HCT116 (cell line): Measurements from ENCODE around the gene IFI35. TPM values are rescaled to one million over a fixed set of nuclear protein-coding genes. Genes with fewer than 3 reads are reported as not detected.

Experiments used
- ATAC-seq: fragments of 200-7000 bp; cut with Tn5 transposase; 2 replicates; pipeline ENCODE4 v1.9.1; 2020; ENCODE audit warnings: mild to moderate bottlenecking, moderate library complexity
- BruUV-seq: library from RNA; stranded (reverse); fragments of 400-500 nt; replicated peaks from 2 replicates; lab custom pipeline; 2021; lab: Mats Ljungman, UMichigan
- CTCF ChIA-PET: fragments of 300-600 bp; sonication (Branson Sonifier 250); formaldehyde crosslinking; loops from one replicate; lab custom pipeline; 2021; ENCODE audit warnings: antibody characterized with exemption; lab: Charles Lee
- POLR2A ChIA-PET: fragments of 300-600, 350-600 bp; sonication (Branson Sonifier 250); formaldehyde crosslinking; loops from one replicate; lab custom pipeline; 2021; ENCODE audit warnings: antibody characterized with exemption; lab: Charles Lee
- RAD21 ChIA-PET, 2 experiments: fragments of 300-600 bp; sonication (Branson Sonifier 250); formaldehyde crosslinking; loops; one replicate each; lab custom pipeline; 2023; ENCODE audit warnings: low total read pairs in 2 of 2; ENCODE audit not compliant: uncharacterized antibody in 2 of 2, unreplicated experiment in 2 of 2, low non-redundant PET in 1 of 2; lab: Charles Lee
- DNase-seq: peaks from one replicate; pipeline ENCODE4 v3.0.0-alpha.2; 2010; ENCODE audit warnings: low read depth, low spot score
- H2AFZ ChIP-seq: fragments of 200-600 bp; shearing (Covaris generic), sonication (generic); 2 replicates; pipeline ENCODE4 v1.6.1; 2017; ENCODE audit warnings: low read depth, mixed run types, mixed read lengths, antibody characterized with exemption, low read length; ENCODE audit not compliant: poor library complexity, severe bottlenecking
- H3K27ac ChIP-seq: 2 replicates; pipeline ENCODE4 v1.5.1; 2012; ENCODE audit warnings: low read depth, low read length
- H3K27me3 ChIP-seq: fragments of 200-600 bp; sonication (generic); 2 replicates; pipeline ENCODE4 v1.6.1; 2016; ENCODE audit warnings: mixed run types, low read length, mixed read lengths; ENCODE audit not compliant: insufficient read depth
- H3K36me3 ChIP-seq, 2 experiments: fragments of 200-500 bp in 1 of 2; fragments of 200-600 bp in 1 of 2; sonication (Bioruptor generic) in 1 of 2; sonication (generic) in 1 of 2; 2 replicates each; pipeline versions ENCODE4 v1.5.1 to v1.6.1; 2014 to 2016; ENCODE audit warnings: low read length in 2 of 2, inconsistent platforms in 1 of 2, mixed read lengths in 1 of 2, mixed run types in 1 of 2; ENCODE audit not compliant: insufficient read depth in 2 of 2, control insufficient read depth in 1 of 2
- H3K4me1 ChIP-seq, 2 experiments: fragments of 200-600 bp in 1 of 2; sonication (generic) in 1 of 2; 2 replicates each; pipeline versions ENCODE4 v1.5.1 to v1.6.1; 2012 to 2017; ENCODE audit warnings: low read length in 2 of 2, inconsistent platforms in 1 of 2, mild to moderate bottlenecking in 1 of 2, mixed read lengths in 1 of 2, mixed run types in 1 of 2, moderate library complexity in 1 of 2; ENCODE audit not compliant: insufficient read depth in 2 of 2, control insufficient read depth in 1 of 2
- H3K4me2 ChIP-seq: fragments of 200-600 bp; sonication (generic); 2 replicates; pipeline ENCODE4 v1.6.1; 2017; ENCODE audit warnings: mixed run types, low read length, mixed read lengths
- H3K4me3 ChIP-seq, 2 experiments: fragments of 200-600 bp in 1 of 2; sonication (generic) in 1 of 2; replicated peaks in 1 of 2; 2 replicates each; pipeline ENCODE4 v1.5.1; 2011 to 2016; ENCODE audit warnings: low read length in 2 of 2, control low read depth in 1 of 2, low read depth in 1 of 2, mild to moderate bottlenecking in 1 of 2, mixed read lengths in 1 of 2, mixed run types in 1 of 2
- H3K79me2 ChIP-seq: fragments of 200-600 bp; sonication (generic); 2 replicates; pipeline ENCODE4 v1.6.1; 2017; ENCODE audit warnings: mild to moderate bottlenecking, mixed run types, low read length, moderate library complexity, mixed read lengths; ENCODE audit not compliant: insufficient read depth
- H3K9ac ChIP-seq: fragments of 200-600 bp; sonication (generic); 2 replicates; pipeline ENCODE4 v1.6.1; 2016; ENCODE audit warnings: low read length, mixed read lengths
- H3K9me2 ChIP-seq: fragments of 200-600 bp; sonication (generic), shearing (Covaris generic); 2 replicates; pipeline ENCODE4 v1.6.1; 2017; ENCODE audit warnings: mixed run types, mild to moderate bottlenecking, moderate library complexity; ENCODE audit not compliant: insufficient read depth
- H3K9me3 ChIP-seq, 2 experiments: fragments of 200-500 bp in 1 of 2; fragments of 200-600 bp in 1 of 2; sonication (Bioruptor generic) in 1 of 2; sonication (generic) in 1 of 2; 2 replicates each; pipeline ENCODE4 v1.6.1; 2014 to 2017; ENCODE audit warnings: low read length in 2 of 2, mixed read lengths in 2 of 2, inconsistent platforms in 1 of 2, low read depth in 1 of 2, mild to moderate bottlenecking in 1 of 2, mixed run types in 1 of 2, moderate library complexity in 1 of 2; ENCODE audit not compliant: control insufficient read depth in 1 of 2, insufficient read depth in 1 of 2
- H4K20me1 ChIP-seq: fragments of 200-600 bp; sonication (generic), shearing (Covaris generic); 2 replicates; pipeline ENCODE4 v1.6.1; 2017; ENCODE audit warnings: mixed run types, mild to moderate bottlenecking, moderate library complexity; ENCODE audit not compliant: insufficient read depth
- ATF3 ChIP-seq: IDR thresholded peaks from 2 replicates; pipeline ENCODE4 v1.6.1; 2012
- CBX3 ChIP-seq: IDR thresholded peaks from 2 replicates; pipeline ENCODE4 v1.6.1; 2012; ENCODE audit warnings: low read depth
- CEBPB ChIP-seq: IDR thresholded peaks from 2 replicates; pipeline ENCODE4 v1.6.1; 2012; ENCODE audit warnings: low read depth
- CTCF ChIP-seq, 3 experiments: fragments of 200-600 bp in 1 of 3; sonication (generic) in 1 of 3; IDR thresholded peaks in 2 of 3; conservative IDR thresholded peaks in 1 of 3; 2 replicates each; pipeline ENCODE4 v1.5.1; 2012 to 2017; ENCODE audit warnings: low read depth in 2 of 3, low read length in 2 of 3, antibody characterized with exemption in 1 of 3, borderline replicate concordance in 1 of 3, control low read depth in 1 of 3, mild to moderate bottlenecking in 1 of 3, mixed read lengths in 1 of 3, mixed run types in 1 of 3, moderate library complexity in 1 of 3; ENCODE audit not compliant: insufficient read depth in 1 of 3
- EGR1 ChIP-seq: IDR thresholded peaks from 2 replicates; pipeline ENCODE4 v1.6.1; 2012; ENCODE audit warnings: low read depth
- EZH2 ChIP-seq: fragments of 200-600 bp; sonication (generic); IDR thresholded peaks from 2 replicates; pipeline ENCODE4 v1.6.1; 2017; ENCODE audit warnings: antibody characterized with exemption, mixed run types
- EZH2phosphoT487 ChIP-seq: fragments of 200-600 bp; IDR thresholded peaks from 2 replicates; pipeline ENCODE4 v1.6.1; 2018; ENCODE audit warnings: antibody characterized with exemption, borderline replicate concordance
- JUND ChIP-seq: IDR thresholded peaks from 2 replicates; pipeline ENCODE4 v1.6.1; 2012
- POLR2AphosphoS5 ChIP-seq: IDR thresholded peaks from 2 replicates; pipeline ENCODE4 v1.6.1; 2011; ENCODE audit warnings: mild to moderate bottlenecking, low read depth, low read length, moderate library complexity
- RAD21 ChIP-seq: IDR thresholded peaks from 2 replicates; pipeline ENCODE4 v1.6.1; 2012; ENCODE audit warnings: low read depth, mild to moderate bottlenecking
- SIN3A ChIP-seq: IDR thresholded peaks from 2 replicates; pipeline ENCODE4 v1.6.1; 2012; ENCODE audit warnings: low read depth
- SRF ChIP-seq: IDR thresholded peaks from 2 replicates; pipeline ENCODE4 v1.6.1; 2012; ENCODE audit warnings: low read depth
- TCF7L2 ChIP-seq: IDR thresholded peaks from 2 replicates; pipeline ENCODE4 v1.7.0; 2011; ENCODE audit warnings: borderline replicate concordance, inconsistent platforms; ENCODE audit not compliant: insufficient read depth, insufficient read length; ENCODE audit errors: extremely low read depth
- YY1 ChIP-seq: IDR thresholded peaks from 2 replicates; pipeline ENCODE4 v1.6.1; 2011; ENCODE audit warnings: low read length, low read depth, moderate library complexity, mild to moderate bottlenecking; ENCODE audit not compliant: insufficient replicate concordance; ENCODE audit errors: extremely low read depth
- ZFX ChIP-seq: fragments of 450-650 bp; IDR thresholded peaks from 2 replicates; pipeline ENCODE4 v1.6.1; 2017
- intact Hi-C: fragments of 100-400 bp; cut with micrococcal nuclease; formaldehyde crosslinking; loops from 2 replicates; pipeline ENCODE4 v1.10.0; 2022
- total RNA-seq: library from RNA; stranded (reverse); gene quantifications from one replicate; pipeline ENCODE4 v1.2.1, GENCODE V29; 2021; ENCODE audit not compliant: unreplicated experiment
- TF ChIP-seq, protein P1 (sequence below): IDR thresholded peaks from 2 replicates; pipeline ENCODE4 v1.6.1; 2011; ENCODE audit warnings: mild to moderate bottlenecking, low read length, moderate library complexity; ENCODE audit not compliant: insufficient replicate concordance; ENCODE audit errors: extremely low read depth
- TF ChIP-seq, protein P2 (sequence below): IDR thresholded peaks from 2 replicates; pipeline ENCODE4 v1.6.1; 2012

IFI35 gene
- total RNA-seq, 1 experiment from 2014 or later = 14.8 TPM

DNA sequence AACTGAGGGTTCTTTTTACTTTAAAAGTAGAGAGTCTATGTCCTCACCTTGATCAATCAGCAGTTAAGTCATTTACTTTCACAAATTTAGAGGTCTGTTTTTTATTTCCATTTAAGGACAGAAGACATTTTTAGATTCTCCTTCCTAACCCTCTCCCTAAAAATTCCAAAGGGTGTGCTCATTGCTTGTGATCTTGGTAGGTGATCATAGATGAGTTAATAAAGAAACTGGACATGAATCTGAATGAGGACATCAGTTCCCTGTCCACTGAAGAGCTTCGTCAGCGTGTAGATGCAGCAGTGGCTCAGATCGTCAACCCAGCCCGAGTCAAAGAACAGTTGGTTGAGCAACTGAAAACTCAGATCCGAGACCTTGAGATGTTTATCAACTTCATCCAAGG, 17.4 kb upstream of the IFI35 start:
- ATAC-seq (no peak), DNase-seq (no peak)
- no peak overlapping the region for H3K4me2 ChIP-seq
- CTCF ChIA-PET = no interaction called here
- H3K27me3 ChIP-seq = no peaks in the 10 kb centered on the region
- H3K9ac ChIP-seq = no peak overlapping the region
- H3K27ac ChIP-seq = no peak overlapping the region
- intact Hi-C loops = no loop called here
- no TSS peak for BruUV-seq
- H3K4me1 ChIP-seq = peaks cover 0 to 15% of the 10 kb centered on the region in 2 experiments; a peak in 2 of 4 replicates
- H2AFZ ChIP-seq = no peak overlapping the region
- H3K4me3 ChIP-seq = no peak overlapping the region
- no peak for TF ChIP-seq CEBPB
- no peak for TF ChIP-seq RAD21
- no peak for TF ChIP-seq ATF3
- no peak for TF ChIP-seq CTCF (IDR thresholded peaks at IDR 0.05 in 2 of 3, conservative IDR thresholded peaks at IDR 0.05 in 1 of 3; ENCODE audit: borderline replicate concordance in 1 of 3, insufficient read depth in 1 of 3, low read depth in 2 of 3, low read length in 2 of 3)
- TF ChIP-seq TCF7L2 = no peak
- TF ChIP-seq, protein P1, sequence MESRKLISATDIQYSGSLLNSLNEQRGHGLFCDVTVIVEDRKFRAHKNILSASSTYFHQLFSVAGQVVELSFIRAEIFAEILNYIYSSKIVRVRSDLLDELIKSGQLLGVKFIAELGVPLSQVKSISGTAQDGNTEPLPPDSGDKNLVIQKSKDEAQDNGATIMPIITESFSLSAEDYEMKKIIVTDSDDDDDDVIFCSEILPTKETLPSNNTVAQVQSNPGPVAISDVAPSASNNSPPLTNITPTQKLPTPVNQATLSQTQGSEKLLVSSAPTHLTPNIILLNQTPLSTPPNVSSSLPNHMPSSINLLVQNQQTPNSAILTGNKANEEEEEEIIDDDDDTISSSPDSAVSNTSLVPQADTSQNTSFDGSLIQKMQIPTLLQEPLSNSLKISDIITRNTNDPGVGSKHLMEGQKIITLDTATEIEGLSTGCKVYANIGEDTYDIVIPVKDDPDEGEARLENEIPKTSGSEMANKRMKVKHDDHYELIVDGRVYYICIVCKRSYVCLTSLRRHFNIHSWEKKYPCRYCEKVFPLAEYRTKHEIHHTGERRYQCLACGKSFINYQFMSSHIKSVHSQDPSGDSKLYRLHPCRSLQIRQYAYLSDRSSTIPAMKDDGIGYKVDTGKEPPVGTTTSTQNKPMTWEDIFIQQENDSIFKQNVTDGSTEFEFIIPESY = no peak
- TF ChIP-seq CBX3 = no peak
- TF ChIP-seq EZH2phosphoT487 = no peak
- no peak for TF ChIP-seq POLR2AphosphoS5
- TF ChIP-seq, protein P2, sequence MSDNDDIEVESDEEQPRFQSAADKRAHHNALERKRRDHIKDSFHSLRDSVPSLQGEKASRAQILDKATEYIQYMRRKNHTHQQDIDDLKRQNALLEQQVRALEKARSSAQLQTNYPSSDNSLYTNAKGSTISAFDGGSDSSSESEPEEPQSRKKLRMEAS = no peak
- no peak for TF ChIP-seq ZFX
- TF ChIP-seq SRF = no peak
- TF ChIP-seq YY1 = no peak
- TF ChIP-seq EGR1 = no peak
- no peak for TF ChIP-seq EZH2
- TF ChIP-seq JUND = no peak
- no peak for TF ChIP-seq SIN3A
- no peaks in the 10 kb centered on the region for H4K20me1 ChIP-seq
- H3K9me3 ChIP-seq = no peaks in the 10 kb centered on the region
- RAD21 ChIA-PET = interaction anchor here in 1 of 2 experiments (0.5 kb wide), 1 partner anchor 327 kb away, joined by 9 read pairs; no protein-coding TSS in a partner anchor
- H3K9me2 ChIP-seq = no peaks in the 10 kb centered on the region
- peaks cover 14% of the 10 kb centered on the region for H3K79me2 ChIP-seq
- POLR2A ChIA-PET = interaction anchor here (1.0 kb wide), 1 partner anchor 9 kb away, joined by 3 read pairs; the partner anchor contains the start of gene RPL27
- peaks cover 43 to 47% of the 10 kb centered on the region in 2 experiments; a peak in 3 of 4 replicates for H3K36me3 ChIP-seq
